ENCODE measurements around the gene EGFL8. TPM values are rescaled to one million over a fixed set of nuclear protein-coding genes. Genes with fewer than 3 reads are reported as not detected.

The EGFL8 gene
- total and polyA plus RNA-seq, 2 donors (not counting 3 experiments of a cell fraction or from before 2014, with no cell fraction given) = 9.0 to 12.6 TPM

GRCh38 chr6:32194388-32194787, 30.0 kb downstream of the EGFL8 start:
- Histone ChIP-seq H3K4me3 (replicated peaks in 1 of 3; ENCODE audit: insufficient read depth in 1 of 3, low read depth in 1 of 3, low read length in 3 of 3) (no peak overlapping the region), H3K79me2 (ENCODE audit: control insufficient read depth, insufficient read depth, low read length) (peaks cover 7% of the 10 kb centered on the region), H3K4me2 (ENCODE audit: insufficient read depth, low read length) (no peak overlapping the region), H3K27me3 (ENCODE audit: control insufficient read depth in 2 of 2, insufficient read depth in 2 of 2, low read length in 2 of 2) (no peaks in the 10 kb centered on the region), H3K4me1 (ENCODE audit: control insufficient read depth, extremely low read depth, insufficient read depth, low read length) (peaks cover 40% of the 10 kb centered on the region), H3K27ac (ENCODE audit: insufficient read depth, low read depth, low read length) (no peak overlapping the region), H2AFZ (ENCODE audit: low read depth, low read length) (no peak overlapping the region), H3K36me3 (ENCODE audit: control insufficient read depth in 2 of 2, extremely low read depth in 1 of 2, insufficient read depth in 2 of 2, low read length in 2 of 2) (peaks cover 0 to 2% of the 10 kb centered on the region in 2 experiments), H3K9me3 (replicated peaks; ENCODE audit: control insufficient read depth, insufficient read depth, low read length) (no peaks in the 10 kb centered on the region), H3K9ac (replicated peaks; ENCODE audit: extremely low read depth, insufficient read depth, low read length) (no peak overlapping the region), H3K9me1 (replicated peaks; ENCODE audit: control insufficient read depth, extremely low read depth, insufficient read depth, low read length) (no peaks in the 10 kb centered on the region), H4K20me1 (replicated peaks; ENCODE audit: control insufficient read depth, extremely low read depth, insufficient read depth, low read length) (no peaks in the 10 kb centered on the region)
- CTCF ChIA-PET = interaction anchor here (1.6 kb wide), 1 partner anchor 76 kb away, joined by 24 read pairs; no protein-coding TSS in a partner anchor
- no peak for TF ChIP-seq GATA2 (IDR thresholded peaks at IDR 0.05; ENCODE audit: insufficient read depth, insufficient read length, low read depth, low read length)
- no peak for TF ChIP-seq MYC (IDR thresholded peaks at IDR 0.05; ENCODE audit: low read depth, low read length)
- TF ChIP-seq MAX (IDR thresholded peaks at IDR 0.05; ENCODE audit: insufficient read depth, insufficient read length) = no peak
- no peak for TF ChIP-seq FOS (IDR thresholded peaks at IDR 0.05; ENCODE audit: borderline replicate concordance, insufficient read depth, low read length)
- no peak for TF ChIP-seq POLR2AphosphoS5 (IDR thresholded peaks at IDR 0.05; ENCODE audit: insufficient read depth, low read depth, low read length)
- TF ChIP-seq EZH2 (IDR thresholded peaks at IDR 0.05; ENCODE audit: borderline replicate concordance, low read depth, low read length, severe bottlenecking) = no peak
- TF ChIP-seq, protein P1, sequence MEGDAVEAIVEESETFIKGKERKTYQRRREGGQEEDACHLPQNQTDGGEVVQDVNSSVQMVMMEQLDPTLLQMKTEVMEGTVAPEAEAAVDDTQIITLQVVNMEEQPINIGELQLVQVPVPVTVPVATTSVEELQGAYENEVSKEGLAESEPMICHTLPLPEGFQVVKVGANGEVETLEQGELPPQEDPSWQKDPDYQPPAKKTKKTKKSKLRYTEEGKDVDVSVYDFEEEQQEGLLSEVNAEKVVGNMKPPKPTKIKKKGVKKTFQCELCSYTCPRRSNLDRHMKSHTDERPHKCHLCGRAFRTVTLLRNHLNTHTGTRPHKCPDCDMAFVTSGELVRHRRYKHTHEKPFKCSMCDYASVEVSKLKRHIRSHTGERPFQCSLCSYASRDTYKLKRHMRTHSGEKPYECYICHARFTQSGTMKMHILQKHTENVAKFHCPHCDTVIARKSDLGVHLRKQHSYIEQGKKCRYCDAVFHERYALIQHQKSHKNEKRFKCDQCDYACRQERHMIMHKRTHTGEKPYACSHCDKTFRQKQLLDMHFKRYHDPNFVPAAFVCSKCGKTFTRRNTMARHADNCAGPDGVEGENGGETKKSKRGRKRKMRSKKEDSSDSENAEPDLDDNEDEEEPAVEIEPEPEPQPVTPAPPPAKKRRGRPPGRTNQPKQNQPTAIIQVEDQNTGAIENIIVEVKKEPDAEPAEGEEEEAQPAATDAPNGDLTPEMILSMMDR (IDR thresholded peaks at IDR 0.05; ENCODE audit: extremely low read depth in 1 of 2, insufficient read depth in 1 of 2, low read depth in 1 of 2, low read length in 2 of 2) = no peak
- TF ChIP-seq POLR2A (IDR thresholded peaks at IDR 0.05; ENCODE audit: low read depth, low read length) = no peak
- DNase-seq (ENCODE audit: low read depth, low spot score) (no peak), FAIRE-seq (no peak)
- dilution Hi-C loops (cut with MboI; ENCODE audit: extremely low pct_ligation_motif_present, low sequenced_read_pairs) (no loop called here), intact Hi-C loops (cut with micrococcal nuclease) (loop anchor here (10.0 kb wide), 2 partner anchors 150 to 530 kb away; partner anchors contain the start of genes C6orf47, CSNK2B, GPANK1 and LY6G5B)
- POLR2A ChIA-PET = no interaction called here
- no TSS peak for BruUV-seq (replicated peaks)

All from endothelial cell of umbilical vein (primary cell).